Tibial nerve (tissue), 4 donors: ENCODE data around the gene RIF1.

Experiments used
- CTCF ChIP-seq, 5 experiments: fragments of 200-600 bp in 3 of 5; fragments of 450-650 bp in 2 of 5; sonication (generic) in 3 of 5; IDR thresholded peaks; one replicate each; pipeline ENCODE4 v1.5.1; 2016 to 2019; ENCODE audit warnings: antibody characterized with exemption in 5 of 5, mild to moderate bottlenecking in 3 of 5, moderate library complexity in 2 of 5
- EP300 ChIP-seq, 2 donors: sonication (generic); formaldehyde crosslinking; IDR thresholded peaks; one replicate each; pipeline ENCODE4 v1.6.1; 2017; ENCODE audit warnings: antibody characterized with exemption in 2 of 2, mild to moderate bottlenecking in 1 of 2
- POLR2A ChIP-seq, 2 donors: fragments of 450-650 bp; IDR thresholded peaks; one replicate each; pipeline ENCODE4 v1.6.1; 2017; ENCODE audit warnings: antibody characterized with exemption in 2 of 2, mild to moderate bottlenecking in 2 of 2, moderate library complexity in 2 of 2

GRCh38 chr2:151491496-151491895 is 81.8 kb downstream of the RIF1 start:
- no peak for TF ChIP-seq CTCF (IDR thresholded peaks at IDR 0.05)
- no peak for TF ChIP-seq POLR2A (IDR thresholded peaks at IDR 0.05)
- TF ChIP-seq EP300 (IDR thresholded peaks at IDR 0.05) = no peak
